Measurements from ENCODE around the gene ADCY7.

GRCh38 chr16:50271148-50272041 lies 5.0 kb downstream of the ADCY7 start:
- TF ChIP-seq CTCF (IDR thresholded peaks at IDR 0.05): no peak
- no peak for TF ChIP-seq GABPB1 (CRISPR knock-in tag; IDR thresholded peaks at IDR 0.05)

All from WTC11 (cell line).